Measurements from ENCODE around the gene EPHA3.

The EPHA3 gene

DNA sequence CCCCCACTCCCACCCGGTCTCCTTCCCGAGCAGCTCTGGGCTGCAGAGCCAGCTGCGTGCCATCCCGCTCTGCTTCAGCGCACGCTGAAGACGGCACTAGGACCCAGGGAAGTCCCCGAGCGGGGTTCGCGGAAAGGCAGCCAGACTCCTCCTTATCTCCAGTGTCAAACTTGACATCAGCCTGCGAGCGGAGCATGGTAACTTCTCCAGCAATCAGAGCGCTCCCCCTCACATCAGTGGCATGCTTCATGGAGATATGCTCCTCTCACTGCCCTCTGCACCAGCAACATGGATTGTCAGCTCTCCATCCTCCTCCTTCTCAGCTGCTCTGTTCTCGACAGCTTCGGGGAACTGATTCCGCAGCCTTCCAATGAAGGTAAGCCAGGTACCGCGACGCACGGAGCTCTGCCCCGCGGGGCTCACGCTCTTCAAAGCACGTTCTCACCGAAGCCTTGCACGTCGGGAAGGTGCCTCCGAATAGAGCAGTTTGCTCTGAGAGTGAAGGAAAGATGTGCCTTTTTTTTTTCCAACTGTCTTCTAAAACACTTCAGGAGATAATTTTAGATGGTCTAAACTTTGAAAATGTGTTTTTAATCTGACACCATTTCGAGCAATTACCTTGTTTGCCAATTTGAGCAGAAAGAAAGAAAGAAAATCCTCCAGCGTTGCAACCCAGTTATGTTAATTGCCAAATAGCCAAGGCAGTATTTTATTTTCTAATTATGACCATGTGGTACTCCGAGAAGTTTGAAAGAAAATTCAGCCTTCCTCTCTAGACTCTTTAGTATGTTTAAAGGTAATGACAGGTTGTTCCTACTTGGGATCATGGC is at the start of gene EPHA3:
TSS of gene EPHA3 (plus strand) at position 161 of the 830 bp plus-strand sequence. CDS start at position 289, 128 bp downstream.
- H3K4me2 ChIP-seq (ENCODE audit: low read depth, low read length, poor library complexity, severe bottlenecking) = no peak within 1 kb of the TSS
- no peak within 1 kb of the TSS for H2AFZ ChIP-seq (ENCODE audit: low read length)
- H4K20me1 ChIP-seq (ENCODE audit: insufficient read depth, low read length, poor library complexity, severe bottlenecking) = no peaks in the 10 kb centered on the region
- no peaks in the 10 kb centered on the region for H3K36me3 ChIP-seq (ENCODE audit: insufficient read depth, low read length)
- H3K27me3 ChIP-seq (ENCODE audit: insufficient read depth, low read length, poor library complexity, severe bottlenecking) = no peaks in the 10 kb centered on the region
- no peak within 1 kb of the TSS for H3K4me3 ChIP-seq (ENCODE audit: low read length, poor library complexity, severe bottlenecking)
- no peaks in the 10 kb centered on the region for H3K4me1 ChIP-seq (ENCODE audit: insufficient read depth, low read length, poor library complexity, severe bottlenecking)
- no peaks in the 10 kb centered on the region for H3K79me2 ChIP-seq (ENCODE audit: insufficient read depth, low read length)
- no peaks in the 10 kb centered on the region for H3K9me3 ChIP-seq (ENCODE audit: insufficient read depth, low read depth, low read length)
- no peak within 1 kb of the TSS for H3K9ac ChIP-seq (ENCODE audit: low read depth, low read length, poor library complexity, severe bottlenecking)
- TF ChIP-seq EZH2phosphoT487 (IDR thresholded peaks at IDR 0.05; ENCODE audit: borderline replicate concordance) = no peak
- TF ChIP-seq, protein P1, sequence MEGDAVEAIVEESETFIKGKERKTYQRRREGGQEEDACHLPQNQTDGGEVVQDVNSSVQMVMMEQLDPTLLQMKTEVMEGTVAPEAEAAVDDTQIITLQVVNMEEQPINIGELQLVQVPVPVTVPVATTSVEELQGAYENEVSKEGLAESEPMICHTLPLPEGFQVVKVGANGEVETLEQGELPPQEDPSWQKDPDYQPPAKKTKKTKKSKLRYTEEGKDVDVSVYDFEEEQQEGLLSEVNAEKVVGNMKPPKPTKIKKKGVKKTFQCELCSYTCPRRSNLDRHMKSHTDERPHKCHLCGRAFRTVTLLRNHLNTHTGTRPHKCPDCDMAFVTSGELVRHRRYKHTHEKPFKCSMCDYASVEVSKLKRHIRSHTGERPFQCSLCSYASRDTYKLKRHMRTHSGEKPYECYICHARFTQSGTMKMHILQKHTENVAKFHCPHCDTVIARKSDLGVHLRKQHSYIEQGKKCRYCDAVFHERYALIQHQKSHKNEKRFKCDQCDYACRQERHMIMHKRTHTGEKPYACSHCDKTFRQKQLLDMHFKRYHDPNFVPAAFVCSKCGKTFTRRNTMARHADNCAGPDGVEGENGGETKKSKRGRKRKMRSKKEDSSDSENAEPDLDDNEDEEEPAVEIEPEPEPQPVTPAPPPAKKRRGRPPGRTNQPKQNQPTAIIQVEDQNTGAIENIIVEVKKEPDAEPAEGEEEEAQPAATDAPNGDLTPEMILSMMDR (conservative IDR thresholded peaks at IDR 0.05; ENCODE audit: low read length) = no peak
- no peaks in the 10 kb centered on the region for H3F3A ChIP-seq (ENCODE audit: low read depth)
- H3K9me2 ChIP-seq (replicated peaks; ENCODE audit: low read depth, low read length) = no peaks in the 10 kb centered on the region

GRCh38 chr3:89058371-89058770 is 49.0 kb upstream of the EPHA3 start:
- Histone ChIP-seq H3K9ac (ENCODE audit: low read depth, low read length, poor library complexity, severe bottlenecking) (no peak overlapping the region), H3K9me3 (ENCODE audit: insufficient read depth, low read depth, low read length) (no peaks in the 10 kb centered on the region), H4K20me1 (ENCODE audit: insufficient read depth, low read length, poor library complexity, severe bottlenecking) (no peaks in the 10 kb centered on the region), H2AFZ (ENCODE audit: low read length) (no peak overlapping the region), H3K4me2 (ENCODE audit: low read depth, low read length, poor library complexity, severe bottlenecking) (no peak overlapping the region), H3K36me3 (ENCODE audit: insufficient read depth, low read length) (no peaks in the 10 kb centered on the region), H3K4me3 (ENCODE audit: low read length, poor library complexity, severe bottlenecking) (no peak overlapping the region), H3K27me3 (ENCODE audit: insufficient read depth, low read length, poor library complexity, severe bottlenecking) (no peaks in the 10 kb centered on the region), H3K4me1 (ENCODE audit: insufficient read depth, low read length, poor library complexity, severe bottlenecking) (no peaks in the 10 kb centered on the region), H3K9me2 (replicated peaks; ENCODE audit: low read depth, low read length) (no peaks in the 10 kb centered on the region), H3F3A (ENCODE audit: low read depth) (no peaks in the 10 kb centered on the region), H3K79me2 (ENCODE audit: insufficient read depth, low read length) (no peaks in the 10 kb centered on the region)
- no peak for TF ChIP-seq EZH2phosphoT487 (IDR thresholded peaks at IDR 0.05; ENCODE audit: borderline replicate concordance)
- TF ChIP-seq, protein P1 (conservative IDR thresholded peaks at IDR 0.05; ENCODE audit: low read length) = no peak

DNA sequence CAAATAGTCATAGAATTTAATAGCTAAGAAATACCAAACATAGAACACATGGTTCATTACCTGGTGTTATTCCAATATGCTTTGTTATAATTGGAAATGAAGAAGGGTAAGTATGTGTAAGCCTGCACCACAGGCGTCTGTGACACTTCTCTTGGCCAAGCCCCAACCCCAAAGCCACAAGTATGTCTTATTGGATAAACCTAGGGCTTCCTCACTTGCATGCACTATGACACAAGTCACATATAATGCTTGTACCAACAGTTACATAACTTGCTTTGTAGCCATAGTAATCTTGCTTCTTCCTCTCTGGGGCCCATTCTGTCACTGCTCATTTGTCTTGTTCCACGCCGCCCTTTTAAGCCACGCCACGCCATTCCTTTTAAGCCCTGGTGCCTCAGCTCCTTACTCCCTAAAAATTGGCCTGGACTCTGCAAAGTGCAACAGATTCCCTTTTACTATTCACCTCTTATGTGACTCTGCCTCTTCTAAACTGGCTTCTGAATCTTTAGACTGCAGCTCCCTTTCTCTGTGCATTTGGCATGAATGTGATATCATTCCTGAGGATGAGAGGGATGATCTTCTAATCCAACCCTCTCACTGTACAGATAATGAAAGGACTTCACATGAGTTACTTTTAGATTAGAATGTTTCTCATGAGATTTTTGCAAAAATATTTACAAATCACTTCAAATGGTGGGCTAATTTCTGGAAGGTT is 48.1 kb upstream of the EPHA3 start:
- Histone ChIP-seq H3K79me2 (ENCODE audit: insufficient read depth, low read length) (no peaks in the 10 kb centered on the region), H2AFZ (ENCODE audit: low read length) (no peak overlapping the region), H3K36me3 (ENCODE audit: insufficient read depth, low read length) (no peaks in the 10 kb centered on the region), H4K20me1 (ENCODE audit: insufficient read depth, low read length, poor library complexity, severe bottlenecking) (no peaks in the 10 kb centered on the region), H3K27me3 (ENCODE audit: insufficient read depth, low read length, poor library complexity, severe bottlenecking) (no peaks in the 10 kb centered on the region), H3K9me2 (replicated peaks; ENCODE audit: low read depth, low read length) (no peaks in the 10 kb centered on the region), H3K4me3 (ENCODE audit: low read length, poor library complexity, severe bottlenecking) (no peak overlapping the region), H3K4me1 (ENCODE audit: insufficient read depth, low read length, poor library complexity, severe bottlenecking) (no peaks in the 10 kb centered on the region), H3K4me2 (ENCODE audit: low read depth, low read length, poor library complexity, severe bottlenecking) (no peak overlapping the region), H3F3A (ENCODE audit: low read depth) (no peaks in the 10 kb centered on the region), H3K9ac (ENCODE audit: low read depth, low read length, poor library complexity, severe bottlenecking) (no peak overlapping the region), H3K9me3 (ENCODE audit: insufficient read depth, low read depth, low read length) (no peaks in the 10 kb centered on the region)
- TF ChIP-seq, protein P1 (conservative IDR thresholded peaks at IDR 0.05; ENCODE audit: low read length) = no peak
